Transverse colon (tissue), 4 donors: ENCODE results near the gene S100A14. TPM values are rescaled to one million over a fixed set of nuclear protein-coding genes. Genes with fewer than 3 reads are reported as not detected.

Experiments
- DNase-seq: peaks from one replicate; pipeline ENCODE4 v3.0.0-alpha.2; 2019
- H3K27ac ChIP-seq, 4 donors: fragments of 200-600 bp; sonication (generic); 2 replicates each; pipeline ENCODE4 v1.5.1; 2016 to 2018; ENCODE audit warnings: inconsistent platforms in 4 of 4
- H3K27me3 ChIP-seq: fragments of 200-600 bp; sonication (generic); 2 replicates; pipeline ENCODE4 v1.5.1; 2017; ENCODE audit warnings: inconsistent platforms
- H3K36me3 ChIP-seq, 4 donors: fragments of 200-600 bp; sonication (generic); 2 replicates each; pipeline ENCODE4 v1.5.1; 2017 to 2019; ENCODE audit warnings: inconsistent platforms in 4 of 4
- H3K4me1 ChIP-seq, 4 donors: fragments of 200-600 bp; sonication (generic); 2 replicates each; pipeline ENCODE4 v1.5.1; 2017 to 2020; ENCODE audit warnings: inconsistent platforms in 4 of 4
- H3K4me3 ChIP-seq, 4 donors: fragments of 200-600 bp; sonication (generic); 1 replicate in 1 of 4; 2 replicates in 3 of 4; pipeline versions ENCODE4 v1.5.1 to v1.6.1; 2017 to 2019; ENCODE audit warnings: inconsistent platforms in 4 of 4
- H3K9me3 ChIP-seq, 2 donors: fragments of 200-600 bp; sonication (generic); 2 replicates each; pipeline ENCODE4 v1.5.1; 2017 to 2019; ENCODE audit warnings: inconsistent platforms in 2 of 2
- CTCF ChIP-seq, 5 experiments: fragments of 200-600 bp in 3 of 5; fragments of 450-650 bp in 2 of 5; sonication (generic) in 3 of 5; IDR thresholded peaks; 1 replicate in 2 of 5; 2 replicates in 3 of 5; pipeline ENCODE4 v1.5.1; 2016 to 2017; ENCODE audit warnings: antibody characterized with exemption in 5 of 5, inconsistent platforms in 3 of 5, mild to moderate bottlenecking in 2 of 5, moderate library complexity in 1 of 5
- EP300 ChIP-seq: sonication (generic); formaldehyde crosslinking; IDR thresholded peaks from one replicate; pipeline ENCODE4 v1.6.1; 2017; ENCODE audit warnings: antibody characterized with exemption, low read depth
- POLR2A ChIP-seq: fragments of 450-650 bp; IDR thresholded peaks from one replicate; pipeline ENCODE4 v1.6.1; 2016; ENCODE audit warnings: antibody characterized with exemption, mild to moderate bottlenecking, moderate library complexity
- POLR2AphosphoS5 ChIP-seq, 3 donors: sonication (generic); formaldehyde crosslinking; IDR thresholded peaks; one replicate each; pipeline ENCODE4 v1.6.1; 2016; ENCODE audit warnings: antibody characterized with exemption in 3 of 3
- WGBS, 2 donors: methylation state at CpG; one replicate each; pipeline ENCODE4 v1.1.5; 2018; ENCODE audit warnings: low coverage in 1 of 2; 5-methylcytosine and 5-hydroxymethylcytosine counted together
- in situ Hi-C, 4 donors: fragments of 200-750 bp; cut with MboI; loops; one replicate each; pipeline versions ENCODE4 v1.15.0 to v1.15.1; 2017; ENCODE audit warnings: low sequenced_read_pairs in 3 of 4, low pct_ligation_motif_present in 1 of 4, low pct_unique_long_range_greater_than_20kb in 1 of 4
- intact Hi-C: fragments of 100-400 bp; cut with DNase I; formaldehyde crosslinking; loops from one replicate; pipeline ENCODE4 v1.15.1; 2023; ENCODE audit warnings: low total_unique reads
- total RNA-seq, 4 donors: library from RNA; depleted of rRNA; stranded (reverse); fragments of >200 nt; gene quantifications; one replicate each; pipeline ENCODE4 v1.1.0, GENCODE V29; 2016

The S100A14 gene
- total RNA-seq, 4 donors from 2014 or later = 134 to 514 (median 437) TPM

- no peak overlapping the region for H3K27ac ChIP-seq
- no peak for TF ChIP-seq POLR2A
- TF ChIP-seq POLR2AphosphoS5 (IDR thresholded peaks at IDR 0.05) = peak in 1 of 3 donors; percentile 28
- TF ChIP-seq EP300 = no peak
Measured at GRCh38 chr1:153648000-153648643, 32.0 kb upstream of the S100A14 start.

GRCh38 chr1:153647346-153647714, 31.2 kb upstream of the S100A14 start:
- H3K27ac ChIP-seq = no peak overlapping the region
- in situ Hi-C loops = no loop called here
- no peak for DNase-seq
- no peak overlapping the region for H3K4me3 ChIP-seq
- peaks cover 0 to 40% (median 18%) of the 10 kb centered on the region in 4 donors for H3K36me3 ChIP-seq
- no peaks in the 10 kb centered on the region for H3K27me3 ChIP-seq
- intact Hi-C loops = no loop called here
- no peaks in the 10 kb centered on the region for H3K9me3 ChIP-seq
- peaks cover 0 to 5% (median under 1%) of the 10 kb centered on the region in 4 donors for H3K4me1 ChIP-seq
- 57 to 73% methylated on average over 2 of the region's 2 CpGs for WGBS, 2 donors
- TF ChIP-seq EP300 (no peak), CTCF (IDR thresholded peaks at IDR 0.05) (no peak), POLR2AphosphoS5 (IDR thresholded peaks at IDR 0.05) (peak in 2 of 3 donors; percentile 5 to 42)

More at GRCh38 chr1:153648000-153648643, 32.0 kb upstream of the S100A14 start:
- Histone ChIP-seq H3K36me3 (peaks cover 0 to 32% (median 15%) of the 10 kb centered on the region in 4 donors), H3K4me3 (no peak overlapping the region), H3K4me1 (peaks cover 0 to 10% (median 4%) of the 10 kb centered on the region in 4 donors), H3K27me3 (no peaks in the 10 kb centered on the region), H3K9me3 (no peaks in the 10 kb centered on the region)
- 77 to 81% methylated on average over 3 to 10 of the region's 10 CpGs for WGBS, 2 donors
- intact Hi-C loops = no loop called here
- in situ Hi-C loops = no loop called here
- no peak for DNase-seq

DNA sequence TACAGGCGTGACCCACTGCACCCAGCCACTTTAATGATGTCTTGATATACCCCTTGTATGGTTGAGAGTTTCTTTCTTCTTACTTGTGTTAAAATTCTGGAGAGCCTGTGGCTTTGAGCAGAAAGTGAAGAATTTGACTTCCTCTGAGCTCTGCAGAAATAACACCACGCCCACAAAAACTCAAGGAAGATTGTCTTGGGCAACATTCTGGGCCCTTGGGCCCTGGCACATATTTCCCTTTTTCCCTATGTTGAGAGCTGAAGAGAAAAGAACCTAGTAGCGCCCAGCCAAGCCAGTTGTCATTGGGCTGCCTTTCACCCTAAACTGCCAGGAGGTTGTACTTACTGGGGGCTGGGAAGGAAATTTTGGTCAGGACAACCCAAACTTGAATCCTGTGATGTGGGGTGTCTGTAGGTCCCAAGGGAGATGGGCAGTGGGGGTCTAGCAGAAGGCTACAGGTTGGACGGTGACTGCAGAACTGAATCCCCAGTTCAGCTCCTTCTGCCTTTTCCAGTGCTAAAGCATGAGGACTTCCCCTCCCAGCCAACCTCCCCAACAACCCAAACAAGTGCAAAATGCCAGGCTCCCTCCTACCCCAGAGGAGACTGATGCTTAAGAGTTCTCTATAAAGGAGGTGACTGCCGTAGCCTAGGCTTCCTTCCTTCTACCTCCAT, 30.7 kb upstream of the S100A14 start:
- TF ChIP-seq EP300 = no peak
- no peak for TF ChIP-seq CTCF (IDR thresholded peaks at IDR 0.05)
- no peak for TF ChIP-seq POLR2A
- no peak for TF ChIP-seq POLR2AphosphoS5 (IDR thresholded peaks at IDR 0.05)
- DNase-seq = no peak
- peaks cover 0 to 5% (median 0%) of the 10 kb centered on the region in 4 donors for H3K4me1 ChIP-seq
- no peaks in the 10 kb centered on the region for H3K9me3 ChIP-seq
- H3K27ac ChIP-seq = no peak overlapping the region
- in situ Hi-C loops = no loop called here
- H3K36me3 ChIP-seq = peaks cover 2 to 45% (median 21%) of the 10 kb centered on the region in 4 donors
- no peak overlapping the region for H3K4me3 ChIP-seq
- intact Hi-C loops = no loop called here
- WGBS, 2 donors = 86 to 93% methylated on average over 2 to 5 of the region's 5 CpGs
- H3K27me3 ChIP-seq = no peaks in the 10 kb centered on the region

GRCh38 chr1:153643816-153644215, 27.7 kb upstream of the S100A14 start:
- no peak for TF ChIP-seq POLR2A
- TF ChIP-seq EP300 = no peak
- no peak for TF ChIP-seq CTCF (IDR thresholded peaks at IDR 0.05)
- Histone ChIP-seq H3K27ac (no peak overlapping the region), H3K4me1 (peaks cover 0 to 5% (median 0%) of the 10 kb centered on the region in 4 donors), H3K9me3 (no peaks in the 10 kb centered on the region), H3K27me3 (no peaks in the 10 kb centered on the region), H3K36me3 (peaks cover 2 to 74% (median 35%) of the 10 kb centered on the region in 4 donors), H3K4me3 (no peak overlapping the region)
- intact Hi-C loops = no loop called here
- in situ Hi-C loops = no loop called here
- DNase-seq = no peak
